MM.1S (cell line): ENCODE results near the gene PLEKHA5.

Experiments
- DNase-seq: peaks from one replicate; pipeline ENCODE4 v3.0.0-alpha.2; 2015
- H2AFZ ChIP-seq: fragments of 300-600 bp; sonication (generic); 2 replicates; pipeline ENCODE4 v1.6.0; 2016; ENCODE audit warnings: antibody characterized with exemption, low read length
- H3F3A ChIP-seq: fragments of 300-600 bp; sonication (generic); 2 replicates; pipeline ENCODE4 v1.6.1; 2016; ENCODE audit warnings: mild to moderate bottlenecking, antibody characterized with exemption, low read length, moderate library complexity, mixed read lengths; ENCODE audit not compliant: insufficient read depth
- H3K27ac ChIP-seq: fragments of 300-600 bp; sonication (generic); 2 replicates; pipeline ENCODE4 v1.5.1; 2016; ENCODE audit warnings: mild to moderate bottlenecking, low read length
- H3K27me3 ChIP-seq: fragments of 300-600 bp; sonication (generic); replicated peaks from 2 replicates; pipeline ENCODE4 v1.6.0; 2016; ENCODE audit warnings: low read length; ENCODE audit not compliant: insufficient read depth
- H3K36me3 ChIP-seq: fragments of 300-600 bp; sonication (generic); replicated peaks from 2 replicates; pipeline ENCODE4 v1.6.1; 2016; ENCODE audit warnings: mild to moderate bottlenecking, low read length, mixed read lengths; ENCODE audit not compliant: insufficient read depth
- H3K4me1 ChIP-seq: fragments of 300-600 bp; sonication (generic); 2 replicates; pipeline ENCODE4 v1.6.1; 2016; ENCODE audit warnings: low read length, mixed read lengths
- H3K4me2 ChIP-seq: fragments of 300-600 bp; sonication (generic); 2 replicates; pipeline ENCODE4 v1.6.0; 2016; ENCODE audit warnings: low read depth, low read length
- H3K4me3 ChIP-seq: fragments of 300-600 bp; sonication (generic); 2 replicates; pipeline ENCODE4 v1.5.1; 2016; ENCODE audit warnings: low read length, mixed read lengths
- H3K79me2 ChIP-seq: fragments of 300-600 bp; sonication (generic); 2 replicates; pipeline ENCODE4 v1.6.1; 2016; ENCODE audit warnings: mixed run types, low read length, mixed read lengths
- H3K9ac ChIP-seq: fragments of 300-600 bp; sonication (generic); 2 replicates; pipeline ENCODE4 v1.6.1; 2016; ENCODE audit warnings: low read length, mixed read lengths
- H3K9me2 ChIP-seq: fragments of 300-600 bp; sonication (generic); replicated peaks from 2 replicates; pipeline ENCODE4 v1.6.1; 2016; ENCODE audit warnings: mild to moderate bottlenecking, low read length, mixed read lengths; ENCODE audit not compliant: insufficient read depth
- H3K9me3 ChIP-seq: fragments of 300-600 bp; sonication (generic); replicated peaks from 2 replicates; pipeline ENCODE4 v1.6.1; 2016; ENCODE audit warnings: mild to moderate bottlenecking, low read length, mixed read lengths; ENCODE audit not compliant: insufficient read depth
- H4K20me1 ChIP-seq: fragments of 300-600 bp; sonication (generic); 2 replicates; pipeline ENCODE4 v1.6.1; 2016; ENCODE audit warnings: mild to moderate bottlenecking, low read length, moderate library complexity, mixed read lengths; ENCODE audit not compliant: insufficient read depth
- EZH2 ChIP-seq: fragments of 300-600 bp; sonication (generic); optimal IDR thresholded peaks from 2 replicates; pipeline ENCODE3; 2017; ENCODE audit warnings: low read depth, mild to moderate bottlenecking, antibody characterized with exemption, low read length, mixed read lengths
- EZH2phosphoT487 ChIP-seq: fragments of 300-600 bp; sonication (generic); IDR thresholded peaks from 2 replicates; pipeline ENCODE4 v1.6.1; 2018; ENCODE audit warnings: antibody characterized with exemption, low read length
- TF ChIP-seq, protein P1 (sequence below): fragments of 300-600 bp; sonication (generic); IDR thresholded peaks from 2 replicates; pipeline ENCODE4 v1.5.1; 2016; ENCODE audit warnings: antibody characterized with exemption, low read length, mixed read lengths

The PLEKHA5 gene

DNA sequence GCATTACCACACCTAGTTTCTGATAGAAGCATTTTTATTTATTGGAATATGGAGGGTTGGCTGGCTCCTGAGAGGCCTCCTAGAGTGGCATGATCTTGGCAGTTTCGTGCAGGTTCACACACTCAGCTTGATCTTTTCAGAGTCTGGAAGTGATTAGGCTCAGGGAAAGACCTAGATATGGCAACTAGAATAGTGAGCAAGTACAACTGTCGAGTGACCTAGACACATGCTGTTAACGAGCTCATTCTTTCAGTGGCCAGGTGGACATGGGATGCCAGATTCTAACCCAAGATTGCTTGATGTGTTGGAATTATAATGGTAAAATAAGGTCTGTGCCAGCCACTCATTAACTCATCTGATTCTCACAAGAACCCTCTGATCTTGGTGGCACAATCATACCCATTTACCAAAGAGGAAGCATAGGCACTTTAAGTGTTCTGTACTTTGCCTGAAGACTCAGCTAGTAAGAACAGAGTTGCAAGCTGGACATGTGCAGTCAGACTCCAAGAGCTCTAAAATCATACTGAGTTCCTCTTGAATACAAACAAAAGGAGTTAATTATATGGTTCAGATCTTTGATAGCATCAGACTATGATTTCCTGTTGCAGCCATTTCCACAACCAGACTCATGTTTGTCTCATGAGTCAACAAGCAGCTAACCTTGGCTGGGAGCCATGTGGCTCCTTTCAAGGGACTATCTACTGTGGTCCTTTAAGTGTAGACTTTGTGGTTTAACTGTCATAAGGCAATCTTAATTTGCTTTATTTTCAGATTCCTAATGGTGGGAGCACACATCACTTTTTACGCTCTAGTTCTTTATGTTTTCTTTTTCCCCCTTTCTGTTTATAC, 144.2 kb downstream of the PLEKHA5 start:
- H3F3A ChIP-seq: no peaks in the 10 kb centered on the region
- no peaks in the 10 kb centered on the region for H3K9me3 ChIP-seq
- no peaks in the 10 kb centered on the region for H3K27me3 ChIP-seq
- H3K27ac ChIP-seq: no peak overlapping the region
- no peak overlapping the region for H3K9ac ChIP-seq
- H2AFZ ChIP-seq: no peak overlapping the region
- no peaks in the 10 kb centered on the region for H4K20me1 ChIP-seq
- no peaks in the 10 kb centered on the region for H3K36me3 ChIP-seq
- TF ChIP-seq EZH2 (no peak), EZH2phosphoT487 (no peak)
- TF ChIP-seq, protein P1, sequence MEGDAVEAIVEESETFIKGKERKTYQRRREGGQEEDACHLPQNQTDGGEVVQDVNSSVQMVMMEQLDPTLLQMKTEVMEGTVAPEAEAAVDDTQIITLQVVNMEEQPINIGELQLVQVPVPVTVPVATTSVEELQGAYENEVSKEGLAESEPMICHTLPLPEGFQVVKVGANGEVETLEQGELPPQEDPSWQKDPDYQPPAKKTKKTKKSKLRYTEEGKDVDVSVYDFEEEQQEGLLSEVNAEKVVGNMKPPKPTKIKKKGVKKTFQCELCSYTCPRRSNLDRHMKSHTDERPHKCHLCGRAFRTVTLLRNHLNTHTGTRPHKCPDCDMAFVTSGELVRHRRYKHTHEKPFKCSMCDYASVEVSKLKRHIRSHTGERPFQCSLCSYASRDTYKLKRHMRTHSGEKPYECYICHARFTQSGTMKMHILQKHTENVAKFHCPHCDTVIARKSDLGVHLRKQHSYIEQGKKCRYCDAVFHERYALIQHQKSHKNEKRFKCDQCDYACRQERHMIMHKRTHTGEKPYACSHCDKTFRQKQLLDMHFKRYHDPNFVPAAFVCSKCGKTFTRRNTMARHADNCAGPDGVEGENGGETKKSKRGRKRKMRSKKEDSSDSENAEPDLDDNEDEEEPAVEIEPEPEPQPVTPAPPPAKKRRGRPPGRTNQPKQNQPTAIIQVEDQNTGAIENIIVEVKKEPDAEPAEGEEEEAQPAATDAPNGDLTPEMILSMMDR: no peak
- no peaks in the 10 kb centered on the region for H3K4me1 ChIP-seq
- no peak overlapping the region for H3K4me2 ChIP-seq
- no peak for DNase-seq
- H3K79me2 ChIP-seq: no peaks in the 10 kb centered on the region
- no peaks in the 10 kb centered on the region for H3K9me2 ChIP-seq
- H3K4me3 ChIP-seq: no peak overlapping the region

DNA sequence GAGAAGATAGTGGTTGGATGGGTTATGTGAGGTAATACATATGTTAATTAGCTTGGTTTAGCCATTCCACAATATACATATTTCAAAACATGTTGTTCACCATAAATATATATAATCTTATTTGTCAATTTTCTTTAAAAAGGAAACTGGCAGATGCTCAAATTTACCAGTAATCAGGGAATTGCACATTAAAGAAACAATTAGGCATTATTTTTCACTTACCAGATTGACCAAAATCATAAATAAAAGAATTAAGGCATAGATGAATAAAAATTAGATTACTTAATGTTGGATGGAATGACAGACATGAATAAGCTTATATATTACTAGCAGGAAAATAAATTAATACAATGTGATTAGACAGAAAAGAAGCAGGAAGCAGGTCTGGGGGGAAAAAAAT, 147.2 kb downstream of the PLEKHA5 start:
- Histone ChIP-seq H3K9ac (no peak overlapping the region), H3K36me3 (no peaks in the 10 kb centered on the region), H3F3A (no peaks in the 10 kb centered on the region), H2AFZ (no peak overlapping the region), H3K9me2 (no peaks in the 10 kb centered on the region), H3K9me3 (no peaks in the 10 kb centered on the region), H3K4me1 (no peaks in the 10 kb centered on the region), H3K27ac (no peak overlapping the region), H3K4me2 (no peak overlapping the region), H3K4me3 (no peak overlapping the region), H3K79me2 (no peaks in the 10 kb centered on the region), H3K27me3 (no peaks in the 10 kb centered on the region), H4K20me1 (no peaks in the 10 kb centered on the region)
- no peak for TF ChIP-seq EZH2phosphoT487
- TF ChIP-seq, protein P1: no peak
- no peak for TF ChIP-seq EZH2
- DNase-seq: no peak

DNA sequence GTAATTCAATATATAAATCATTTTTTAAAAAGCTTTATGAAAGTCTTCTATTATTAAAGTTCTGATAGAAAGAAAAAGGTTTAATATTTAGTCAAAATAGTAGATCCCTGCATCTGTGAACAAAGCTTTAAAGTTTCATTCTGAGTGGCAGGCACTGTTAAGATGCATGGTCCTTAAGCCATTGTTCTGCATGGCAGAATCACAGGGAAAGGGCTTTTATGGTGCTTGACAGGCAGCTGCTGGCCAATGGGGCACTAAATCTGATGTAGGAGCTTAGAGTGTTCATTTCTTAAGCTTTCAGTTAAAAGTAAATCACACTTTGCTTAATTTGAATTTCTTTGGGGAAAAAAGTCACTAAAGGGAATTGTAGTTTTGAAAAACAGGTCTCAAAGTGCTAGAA, 148.2 kb downstream of the PLEKHA5 start:
- DNase-seq: no peak
- H4K20me1 ChIP-seq: no peaks in the 10 kb centered on the region

More for the DNA sequence above, 148.2 kb downstream of the PLEKHA5 start:
- Histone ChIP-seq H3K27ac (no peak overlapping the region), H3K9me3 (no peaks in the 10 kb centered on the region), H3K36me3 (no peaks in the 10 kb centered on the region), H3K79me2 (no peaks in the 10 kb centered on the region), H3K4me2 (no peak overlapping the region), H3F3A (no peaks in the 10 kb centered on the region), H3K4me3 (no peak overlapping the region), H3K27me3 (no peaks in the 10 kb centered on the region), H3K9me2 (no peaks in the 10 kb centered on the region), H2AFZ (no peak overlapping the region), H3K9ac (no peak overlapping the region), H3K4me1 (no peaks in the 10 kb centered on the region)
- TF ChIP-seq EZH2phosphoT487 (no peak), EZH2 (no peak)
- TF ChIP-seq, protein P1: no peak
